Astrocyte (in vitro differentiated cells and primary cell): Measurements from ENCODE around the gene VSTM2L. TPM values are rescaled to one million over a fixed set of nuclear protein-coding genes. Genes with fewer than 3 reads are reported as not detected.

ENCODE experiments used
- DNase-seq: peaks from one replicate; pipeline ENCODE4 v3.0.0-alpha.2; 2010; ENCODE audit warnings: low read depth
- FAIRE-seq: peaks from 2 replicates; lab custom pipeline; 2011; peaks lifted over from hg19 to GRCh38; lab: Jason Lieb, UNC
- H2AFZ ChIP-seq: 2 replicates; pipeline ENCODE4 v1.6.0; 2012; ENCODE audit warnings: low read depth, low read length, inconsistent platforms
- H3K27ac ChIP-seq: 2 replicates; pipeline ENCODE4 v1.5.1; 2011; ENCODE audit warnings: low read depth, low read length, inconsistent platforms
- H3K27me3 ChIP-seq: 2 replicates; pipeline ENCODE4 v1.6.0; 2011; ENCODE audit warnings: low read length, inconsistent platforms; ENCODE audit not compliant: insufficient read depth
- H3K36me3 ChIP-seq: 2 replicates; pipeline ENCODE4 v1.5.1; 2011; ENCODE audit warnings: low read length, inconsistent platforms; ENCODE audit not compliant: insufficient read depth
- H3K4me1 ChIP-seq: 2 replicates; pipeline ENCODE4 v1.5.1; 2011; ENCODE audit warnings: low read length, inconsistent platforms; ENCODE audit not compliant: insufficient read depth
- H3K4me2 ChIP-seq: 2 replicates; pipeline ENCODE4 v1.6.0; 2012; ENCODE audit warnings: low read length, inconsistent platforms
- H3K4me3 ChIP-seq: 2 replicates; pipeline ENCODE4 v1.5.1; 2011; ENCODE audit warnings: low read depth, mild to moderate bottlenecking, low read length, inconsistent platforms; ENCODE audit not compliant: insufficient read depth
- H3K79me2 ChIP-seq: 2 replicates; pipeline ENCODE4 v1.6.0; 2012; ENCODE audit warnings: mild to moderate bottlenecking, low read length, inconsistent platforms; ENCODE audit not compliant: insufficient read depth
- H3K9ac ChIP-seq: 2 replicates; pipeline ENCODE4 v1.6.0; 2012; ENCODE audit warnings: mild to moderate bottlenecking, low read length, inconsistent platforms
- H3K9me3 ChIP-seq: 2 replicates; pipeline ENCODE4 v1.5.1; 2012; ENCODE audit warnings: low read depth, mild to moderate bottlenecking, low read length, inconsistent platforms; ENCODE audit not compliant: insufficient read depth
- H4K20me1 ChIP-seq: 2 replicates; pipeline ENCODE4 v1.6.0; 2012; ENCODE audit warnings: low read length, inconsistent platforms; ENCODE audit not compliant: insufficient read depth
- H3K27ac Mint-ChIP-seq: one replicate; pipeline ENCODE4 v1.8.0; 2021; ENCODE audit warnings: mild to moderate bottlenecking, mixed read lengths; ENCODE audit not compliant: unreplicated experiment
- H3K27me3 Mint-ChIP-seq: one replicate; pipeline ENCODE4 v1.8.0; 2021; ENCODE audit warnings: low read depth, mixed read lengths; ENCODE audit not compliant: unreplicated experiment
- H3K36me3 Mint-ChIP-seq: one replicate; pipeline ENCODE4 v1.8.0; 2021; ENCODE audit warnings: low read depth, mixed read lengths; ENCODE audit not compliant: unreplicated experiment
- H3K4me1 Mint-ChIP-seq: one replicate; pipeline ENCODE4 v1.8.0; 2021; ENCODE audit warnings: low read depth, mixed read lengths; ENCODE audit not compliant: unreplicated experiment
- H3K4me3 Mint-ChIP-seq: one replicate; pipeline ENCODE4 v1.8.0; 2021; ENCODE audit warnings: mild to moderate bottlenecking, moderate library complexity, mixed read lengths; ENCODE audit not compliant: unreplicated experiment
- H3K9me3 Mint-ChIP-seq: one replicate; pipeline ENCODE4 v1.8.0; 2021; ENCODE audit warnings: mild to moderate bottlenecking, mixed read lengths; ENCODE audit not compliant: unreplicated experiment
- CTCF ChIP-seq: IDR thresholded peaks from 2 replicates; pipeline ENCODE4 v1.5.1; 2011; ENCODE audit warnings: low read depth, mild to moderate bottlenecking, inconsistent platforms, low read length, moderate library complexity; ENCODE audit not compliant: insufficient read depth
- EZH2 ChIP-seq: IDR thresholded peaks from 2 replicates; pipeline ENCODE4 v1.6.1; 2012; ENCODE audit warnings: mild to moderate bottlenecking, low read length, inconsistent platforms; ENCODE audit not compliant: insufficient read depth
- total RNA-seq: library from RNA; stranded (reverse); gene quantifications from 2 replicates; pipeline ENCODE4 v1.2.1, GENCODE V29; 2021

Gene VSTM2L
- total RNA-seq, 1 donor from 2014 or later = 18.5 TPM

GRCh38 chr20:37955511-37955910 lies 52.6 kb downstream of the VSTM2L start:
- H3K27ac ChIP-seq = no peak overlapping the region
- H3K9ac ChIP-seq = no peak overlapping the region
- no peaks in the 10 kb centered on the region for H3K36me3 Mint-ChIP-seq
- no peak overlapping the region for H3K4me2 ChIP-seq
- no peak overlapping the region for H3K27ac Mint-ChIP-seq
- H3K4me3 ChIP-seq = no peak overlapping the region
- no peaks in the 10 kb centered on the region for H3K79me2 ChIP-seq
- no peaks in the 10 kb centered on the region for H3K36me3 ChIP-seq
- no peaks in the 10 kb centered on the region for H3K4me1 ChIP-seq
- no peaks in the 10 kb centered on the region for H4K20me1 ChIP-seq
- TF ChIP-seq EZH2 (no peak), CTCF (no peak)
- H3K4me1 Mint-ChIP-seq = no peaks in the 10 kb centered on the region
- H3K4me3 Mint-ChIP-seq = no peak overlapping the region
- peaks cover 21% of the 10 kb centered on the region for H3K27me3 ChIP-seq
- DNase-seq (no peak), FAIRE-seq (no peak)
- no peak overlapping the region for H2AFZ ChIP-seq
- peaks cover 5% of the 10 kb centered on the region for H3K9me3 Mint-ChIP-seq
- no peaks in the 10 kb centered on the region for H3K9me3 ChIP-seq
- peaks cover 15% of the 10 kb centered on the region for H3K27me3 Mint-ChIP-seq

GRCh38 chr20:37956107-37956585 lies 53.2 kb downstream of the VSTM2L start:
- TF ChIP-seq CTCF (no peak), EZH2 (no peak)
- no peak overlapping the region for H3K9ac ChIP-seq
- H3K4me2 ChIP-seq = no peak overlapping the region
- H4K20me1 ChIP-seq = no peaks in the 10 kb centered on the region
- FAIRE-seq (no peak), DNase-seq (no peak)
- H3K4me3 ChIP-seq = no peak overlapping the region
- H3K36me3 ChIP-seq = no peaks in the 10 kb centered on the region
- H3K27ac Mint-ChIP-seq = no peak overlapping the region
- H3K27me3 Mint-ChIP-seq = peaks cover 15% of the 10 kb centered on the region
- no peak overlapping the region for H3K4me3 Mint-ChIP-seq
- H2AFZ ChIP-seq = no peak overlapping the region
- H3K4me1 Mint-ChIP-seq = no peaks in the 10 kb centered on the region
- H3K27me3 ChIP-seq = peaks cover 21% of the 10 kb centered on the region
- no peaks in the 10 kb centered on the region for H3K36me3 Mint-ChIP-seq
- H3K4me1 ChIP-seq = no peaks in the 10 kb centered on the region
- peaks cover 3% of the 10 kb centered on the region for H3K9me3 Mint-ChIP-seq
- no peaks in the 10 kb centered on the region for H3K9me3 ChIP-seq
- H3K79me2 ChIP-seq = no peaks in the 10 kb centered on the region
- H3K27ac ChIP-seq = no peak overlapping the region

GRCh38 chr20:37958856-37959520 lies 56.1 kb downstream of the VSTM2L start:
- no peaks in the 10 kb centered on the region for H4K20me1 ChIP-seq
- Mint-ChIP-seq H3K4me3 (no peak overlapping the region), H3K4me1 (no peaks in the 10 kb centered on the region), H3K27me3 (peaks cover 16% of the 10 kb centered on the region), H3K9me3 (no peaks in the 10 kb centered on the region), H3K36me3 (no peaks in the 10 kb centered on the region), H3K27ac (no peak overlapping the region)
- no peak overlapping the region for H3K4me2 ChIP-seq
- no peak overlapping the region for H2AFZ ChIP-seq
- TF ChIP-seq EZH2 (no peak), CTCF (no peak)
- no peaks in the 10 kb centered on the region for H3K79me2 ChIP-seq
- no peaks in the 10 kb centered on the region for H3K4me1 ChIP-seq
- H3K36me3 ChIP-seq = no peaks in the 10 kb centered on the region
- no peak overlapping the region for H3K4me3 ChIP-seq
- no peak for FAIRE-seq
- no peak overlapping the region for H3K9ac ChIP-seq
- peaks cover 23% of the 10 kb centered on the region for H3K27me3 ChIP-seq
- no peaks in the 10 kb centered on the region for H3K9me3 ChIP-seq
- no peak for DNase-seq
- no peak overlapping the region for H3K27ac ChIP-seq
